Mucosa of descending colon (tissue), 3 donors: ENCODE data around the gene LRRK1. TPM values are rescaled to one million over a fixed set of nuclear protein-coding genes. Genes with fewer than 3 reads are reported as not detected.

ENCODE experiments used
- ATAC-seq: fragments of 200-7000 bp; cut with Tn5 transposase; one replicate; pipeline ENCODE4 v1.9.1; 2020; ENCODE audit warnings: mild to moderate bottlenecking, moderate library complexity
- DNase-seq, 3 donors: peaks; one replicate each; pipeline ENCODE4 v3.0.0-alpha.2; 2020
- H3K36me3 ChIP-seq: fragments of 200-600 bp; one replicate; pipeline ENCODE4 v1.8.0; 2021; ENCODE audit warnings: low read depth, mild to moderate bottlenecking
- H3K4me1 ChIP-seq: fragments of 200-600 bp; one replicate; pipeline ENCODE4 v1.8.0; 2021; ENCODE audit warnings: low read depth, mild to moderate bottlenecking
- H3K4me3 ChIP-seq: fragments of 200-600 bp; one replicate; pipeline ENCODE4 v1.8.0; 2021; ENCODE audit warnings: mild to moderate bottlenecking
- H3K9me3 ChIP-seq: fragments of 200-600 bp; one replicate; pipeline ENCODE4 v1.8.0; 2021; ENCODE audit warnings: mild to moderate bottlenecking
- CTCF ChIP-seq: fragments of 200-600 bp; IDR thresholded peaks from one replicate; pipeline ENCODE4 v1.8.0; 2022; ENCODE audit warnings: antibody characterized with exemption, mild to moderate bottlenecking
- intact Hi-C, 2 donors: fragments of 100-400 bp; cut with DNase I in 1 of 2; cut with micrococcal nuclease in 1 of 2; formaldehyde crosslinking; loops; one replicate each; pipeline versions ENCODE4 v1.11.0 to v1.11.1; 2022; cut with DNase I, micrococcal nuclease
- total RNA-seq, 3 donors: library from RNA; stranded (reverse); fragmentation: NEBNext Ultra II Directional in 2 of 3; extraction: Animal tissue kit (Norgen Biotek cat#: 25700) in 2 of 3; gene quantifications; one replicate each; pipeline versions ENCODE4 v1.2.1 to v1.2.4, GENCODE V29; 2021 to 2023
- donor health status: DM: no; HTN: no; CAD: no; lungs with moderate emphysema.
- donor health status: DM: no; HTN: no; CAD: no.
- donor health status: DM: no; HTN: yes; CAD: no.

The LRRK1 gene
- total RNA-seq, 3 donors from 2014 or later, result 43.7 to 60.1 (median 50.6) TPM

GRCh38 chr15:100898661-100899462 lies 20.3 kb upstream of the LRRK1 start:
- Histone ChIP-seq H3K36me3 (no peaks in the 10 kb centered on the region), H3K4me1 (peaks cover 34% of the 10 kb centered on the region), H3K4me3 (no peak overlapping the region), H3K9me3 (no peaks in the 10 kb centered on the region)
- intact Hi-C loops, result no loop called here
- ATAC-seq, result no peak
- no peak for DNase-seq
- no peak for TF ChIP-seq CTCF

- no peak for TF ChIP-seq CTCF
- DNase-seq (no peak), ATAC-seq (no peak)
- intact Hi-C loops, result no loop called here
- Histone ChIP-seq H3K4me3 (no peak overlapping the region), H3K36me3 (no peaks in the 10 kb centered on the region), H3K9me3 (no peaks in the 10 kb centered on the region), H3K4me1 (peaks cover 37% of the 10 kb centered on the region)
Observed at GRCh38 chr15:100899601-100900000, 19.6 kb upstream of the LRRK1 start.

GRCh38 chr15:100900136-100900794 lies 18.9 kb upstream of the LRRK1 start:
- ATAC-seq (peak; percentile 43), DNase-seq (peak; percentile 67 to 76 (median 74))
- intact Hi-C loops, result no loop called here
- Histone ChIP-seq H3K36me3 (no peaks in the 10 kb centered on the region), H3K4me3 (no peak overlapping the region), H3K9me3 (no peaks in the 10 kb centered on the region), H3K4me1 (peaks cover 40% of the 10 kb centered on the region)
- TF ChIP-seq CTCF, result no peak

DNA sequence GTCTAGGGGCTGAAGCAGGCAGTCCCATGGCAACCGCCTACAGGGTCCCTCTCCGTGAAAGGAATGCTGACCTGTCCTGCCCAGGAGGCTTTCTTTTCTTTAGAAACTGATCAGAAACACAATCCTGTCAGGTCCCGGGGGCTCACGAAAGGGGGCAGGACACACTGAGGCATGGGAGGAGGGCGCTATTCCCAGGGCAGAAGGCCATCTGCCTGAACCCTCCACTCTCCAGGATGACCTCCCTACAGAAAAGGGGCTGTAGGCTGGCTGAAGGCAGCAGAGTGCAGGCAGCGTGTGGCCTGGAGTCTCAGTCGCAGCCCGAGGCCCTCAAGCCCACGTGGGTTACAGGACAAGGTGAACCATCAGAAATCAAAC lies 18.4 kb upstream of the LRRK1 start:
- no peaks in the 10 kb centered on the region for H3K36me3 ChIP-seq
- no peaks in the 10 kb centered on the region for H3K9me3 ChIP-seq
- ATAC-seq (no peak), DNase-seq (no peak)
- no peak overlapping the region for H3K4me3 ChIP-seq
- peaks cover 40% of the 10 kb centered on the region for H3K4me1 ChIP-seq
- TF ChIP-seq CTCF, result no peak
- intact Hi-C loops, result no loop called here

GRCh38 chr15:100901296-100901695 lies 17.9 kb upstream of the LRRK1 start:
- Histone ChIP-seq H3K36me3 (no peaks in the 10 kb centered on the region), H3K9me3 (no peaks in the 10 kb centered on the region), H3K4me3 (no peak overlapping the region), H3K4me1 (peaks cover 40% of the 10 kb centered on the region)
- no peak for DNase-seq
- no peak for TF ChIP-seq CTCF
- ATAC-seq, result no peak
- intact Hi-C loops, result no loop called here
